Measurements from ENCODE around the gene IL36B.
"Not testable (repeated sequence)": the region's sequence is repeated elsewhere in the genome, so short reads cannot be mapped to it uniquely, and the experiment has no call there.

Gene IL36B

GRCh38 chr2:113052396-113052917, at the start of gene IL36B:
TSS of gene IL36B (minus strand) at chr2:113052867.
- no peak for DNase-seq (ENCODE audit: low read depth in 1 of 2, low spot score in 1 of 2)

- DNase-seq (ENCODE audit: low read depth in 1 of 2, low spot score in 1 of 2) = no peak
Measured at GRCh38 chr2:113102133-113102532, 49.5 kb upstream of the IL36B start.

GRCh38 chr2:113098532-113098931, 45.9 kb upstream of the IL36B start:
- no peak for DNase-seq (ENCODE audit: low read depth in 1 of 2, low spot score in 1 of 2)

- DNase-seq (ENCODE audit: low read depth in 1 of 2, low spot score in 1 of 2) = no peak
Measured at GRCh38 chr2:113098041-113098440, 45.4 kb upstream of the IL36B start.

GRCh38 chr2:113096842-113097618, 44.4 kb upstream of the IL36B start:
- DNase-seq (ENCODE audit: low read depth in 1 of 2, low spot score in 1 of 2) = not testable (repeated sequence)

GRCh38 chr2:113096306-113096705, 43.6 kb upstream of the IL36B start:
- not testable (repeated sequence) for DNase-seq (ENCODE audit: low read depth in 1 of 2, low spot score in 1 of 2)

- no peak for DNase-seq (ENCODE audit: low read depth in 1 of 2, low spot score in 1 of 2)
Measured at GRCh38 chr2:113093613-113093977, 40.9 kb upstream of the IL36B start.

- DNase-seq (ENCODE audit: low read depth in 1 of 2, low spot score in 1 of 2) = no peak
Measured at GRCh38 chr2:113092864-113093612, 40.4 kb upstream of the IL36B start.

- no peak for DNase-seq (ENCODE audit: low read depth in 1 of 2, low spot score in 1 of 2)
Measured at GRCh38 chr2:113091231-113091896, 38.7 kb upstream of the IL36B start.

GRCh38 chr2:113089916-113090315, 37.2 kb upstream of the IL36B start:
- no peak for DNase-seq (ENCODE audit: low read depth in 1 of 2, low spot score in 1 of 2)

- no peak for DNase-seq (ENCODE audit: low read depth in 1 of 2, low spot score in 1 of 2)
Measured at GRCh38 chr2:113088213-113088992, 35.7 kb upstream of the IL36B start.

GRCh38 chr2:113085542-113085941, 32.9 kb upstream of the IL36B start:
- DNase-seq (ENCODE audit: low read depth in 1 of 2, low spot score in 1 of 2) = no peak

GRCh38 chr2:113084249-113085000, 31.8 kb upstream of the IL36B start:
- no peak for DNase-seq (ENCODE audit: low read depth in 1 of 2, low spot score in 1 of 2)

GRCh38 chr2:113083296-113083695, 30.6 kb upstream of the IL36B start:
- no peak for DNase-seq (ENCODE audit: low read depth in 1 of 2, low spot score in 1 of 2)

GRCh38 chr2:113081488-113082210, 29.0 kb upstream of the IL36B start:
- DNase-seq (ENCODE audit: low read depth in 1 of 2, low spot score in 1 of 2) = no peak

GRCh38 chr2:113080134-113080533, 27.5 kb upstream of the IL36B start:
- peak in 1 of 2 donors; percentile 48 for DNase-seq (ENCODE audit: low read depth in 1 of 2, low spot score in 1 of 2)

GRCh38 chr2:113079131-113079530, 26.5 kb upstream of the IL36B start:
- DNase-seq (ENCODE audit: low read depth in 1 of 2, low spot score in 1 of 2) = no peak

- DNase-seq (ENCODE audit: low read depth in 1 of 2, low spot score in 1 of 2) = no peak
Measured at GRCh38 chr2:113078350-113078839, 25.7 kb upstream of the IL36B start.

GRCh38 chr2:113077921-113078320, 25.3 kb upstream of the IL36B start:
- no peak for DNase-seq (ENCODE audit: low read depth in 1 of 2, low spot score in 1 of 2)

Measured in stimulated activated CD4-positive, alpha-beta T cell treated with anti-CD3 and anti-CD28 coated beads, Interleukin-15, amount 100 ng/mL, for 1 hour (primary cell).